Neural cell (in vitro differentiated cells): ENCODE results near the gene ATP5F1A. TPM values are rescaled to one million over a fixed set of nuclear protein-coding genes. Genes with fewer than 3 reads are reported as not detected.

ENCODE experiments used
- H2AFZ ChIP-seq: fragments of 200-600, 300-800 bp; sonication (generic), shearing (Covaris generic); 2 replicates; pipeline ENCODE4 v1.6.0; 2014; ENCODE audit warnings: low read depth, mild to moderate bottlenecking, antibody characterized with exemption, low read length, moderate library complexity
- H3F3A ChIP-seq: fragments of 200-600 bp; shearing (Covaris generic); 2 replicates; pipeline ENCODE4 v1.6.1; 2016; ENCODE audit warnings: mild to moderate bottlenecking, moderate library complexity, mixed read lengths, antibody characterized with exemption, low read length; ENCODE audit not compliant: insufficient read depth, poor library complexity, severe bottlenecking
- H3K27ac ChIP-seq: fragments of 200-600, 300-800 bp; sonication (generic), shearing (Covaris generic); 2 replicates; pipeline ENCODE4 v1.5.1; 2014; ENCODE audit warnings: mild to moderate bottlenecking, low read length, moderate library complexity
- H3K27me3 ChIP-seq: fragments of 300-800, 200-600 bp; sonication (generic), shearing (Covaris generic); 2 replicates; pipeline ENCODE4 v1.6.0; 2014; ENCODE audit warnings: mild to moderate bottlenecking, low read depth, low read length, moderate library complexity; ENCODE audit not compliant: insufficient read depth
- H3K36me3 ChIP-seq: fragments of 300-800, 200-600 bp; sonication (generic), shearing (Covaris generic); 2 replicates; pipeline ENCODE4 v1.5.1; 2014; ENCODE audit warnings: mild to moderate bottlenecking, antibody characterized with exemption, low read length, moderate library complexity; ENCODE audit not compliant: insufficient read depth
- H3K4me2 ChIP-seq: fragments of 300-800, 200-600 bp; sonication (generic), shearing (Covaris generic); 2 replicates; pipeline ENCODE4 v1.6.0; 2014; ENCODE audit warnings: mild to moderate bottlenecking, low read length
- H3K4me3 ChIP-seq: fragments of 300-800, 200-600 bp; sonication (generic), shearing (Covaris generic); 2 replicates; pipeline ENCODE4 v1.5.1; 2014; ENCODE audit warnings: mild to moderate bottlenecking, low read length, moderate library complexity
- H3K79me2 ChIP-seq: fragments of 200-600 bp; shearing (Covaris generic); replicated peaks from 2 replicates; pipeline ENCODE4 v1.6.0; 2014; ENCODE audit warnings: mild to moderate bottlenecking, low read length, moderate library complexity; ENCODE audit not compliant: insufficient read depth
- H3K9ac ChIP-seq: fragments of 300-800, 200-600 bp; sonication (generic), shearing (Covaris generic); 2 replicates; pipeline ENCODE4 v1.6.1; 2016; ENCODE audit warnings: mild to moderate bottlenecking, low read length, mixed read lengths
- H3K9me2 ChIP-seq: fragments of 200-600 bp; shearing (Covaris generic); 2 replicates; pipeline ENCODE4 v1.6.1; 2016; ENCODE audit warnings: mild to moderate bottlenecking, low read length, mixed read lengths; ENCODE audit not compliant: insufficient read depth
- H3K9me3 ChIP-seq: fragments of 200-600, 300-800 bp; sonication (generic), shearing (Covaris generic); 2 replicates; pipeline ENCODE4 v1.6.1; 2016; ENCODE audit warnings: mild to moderate bottlenecking, mixed run types, low read length, moderate library complexity, mixed read lengths
- H4K20me1 ChIP-seq: fragments of 200-600 bp; shearing (Covaris generic); 2 replicates; pipeline ENCODE4 v1.6.1; 2016; ENCODE audit warnings: mild to moderate bottlenecking, mixed run types; ENCODE audit not compliant: insufficient read depth
- CTCF ChIP-seq: fragments of 450-650 bp; IDR thresholded peaks from 2 replicates; pipeline ENCODE4 v1.5.1; 2014; ENCODE audit warnings: antibody characterized with exemption, mild to moderate bottlenecking, moderate library complexity; ENCODE audit not compliant: poor library complexity, severe bottlenecking
- EP300 ChIP-seq: fragments of 450-650 bp; conservative IDR thresholded peaks from 2 replicates; pipeline ENCODE4 v1.6.1; 2014; ENCODE audit warnings: antibody characterized with exemption, mild to moderate bottlenecking, moderate library complexity; ENCODE audit not compliant: poor library complexity, severe bottlenecking
- EZH2 ChIP-seq: fragments of 200-600, 300-800 bp; shearing (Covaris generic), sonication (generic); IDR thresholded peaks from 2 replicates; pipeline ENCODE4 v1.6.1; 2014; ENCODE audit warnings: antibody characterized with exemption, low read length, borderline replicate concordance, mild to moderate bottlenecking; ENCODE audit not compliant: insufficient read depth, poor library complexity, severe bottlenecking
- MXI1 ChIP-seq: fragments of 450-650 bp; conservative IDR thresholded peaks from 2 replicates; pipeline ENCODE4 v1.6.1; 2014; ENCODE audit warnings: antibody characterized with exemption, mild to moderate bottlenecking; ENCODE audit not compliant: poor library complexity, severe bottlenecking
- POLR2AphosphoS5 ChIP-seq: IDR thresholded peaks from 2 replicates; pipeline ENCODE4 v1.6.1; 2012
- RAD21 ChIP-seq: fragments of 450-650 bp; conservative IDR thresholded peaks from 2 replicates; pipeline ENCODE4 v1.6.1; 2014; ENCODE audit warnings: antibody characterized with exemption, mild to moderate bottlenecking, moderate library complexity
- REST ChIP-seq: IDR thresholded peaks from 2 replicates; pipeline ENCODE4 v1.6.1; 2012; ENCODE audit warnings: borderline replicate concordance
- SMC3 ChIP-seq: fragments of 450-650 bp; conservative IDR thresholded peaks from 2 replicates; pipeline ENCODE4 v1.6.1; 2014; ENCODE audit warnings: antibody characterized with exemption, mild to moderate bottlenecking, moderate library complexity; ENCODE audit not compliant: poor library complexity
- TAF1 ChIP-seq: IDR thresholded peaks from 2 replicates; pipeline ENCODE4 v1.6.1; 2012; ENCODE audit warnings: low read depth
- polyA plus RNA-seq: library from polyadenylated mRNA; depleted of rRNA; stranded (reverse); fragments of >200 nt; gene quantifications from 2 replicates; pipeline ENCODE4 v1.2.3, GENCODE V29; 2014

ATP5F1A gene
- polyA plus RNA-seq, 1 donor from 2014 or later: 1,949 TPM

GRCh38 chr18:46061387-46061786 lies 36.7 kb downstream of the ATP5F1A start:
- no peak overlapping the region for H3K9ac ChIP-seq
- no peaks in the 10 kb centered on the region for H4K20me1 ChIP-seq
- H2AFZ ChIP-seq: no peak overlapping the region
- H3K79me2 ChIP-seq: no peaks in the 10 kb centered on the region
- no peak for TF ChIP-seq SMC3
- no peak for TF ChIP-seq MXI1
- no peak for TF ChIP-seq RAD21
- no peak for TF ChIP-seq EP300
- no peak for TF ChIP-seq TAF1
- no peak for TF ChIP-seq POLR2AphosphoS5
- no peak for TF ChIP-seq REST
- no peak for TF ChIP-seq CTCF
- no peak for TF ChIP-seq EZH2
- no peak overlapping the region for H3K4me3 ChIP-seq
- no peaks in the 10 kb centered on the region for H3K36me3 ChIP-seq
- no peaks in the 10 kb centered on the region for H3K9me3 ChIP-seq
- no peaks in the 10 kb centered on the region for H3K27me3 ChIP-seq
- H3K9me2 ChIP-seq: no peaks in the 10 kb centered on the region
- no peak overlapping the region for H3K4me2 ChIP-seq
- H3K27ac ChIP-seq: no peak overlapping the region
- H3F3A ChIP-seq: no peaks in the 10 kb centered on the region

- H3K4me2 ChIP-seq: no peak overlapping the region
- no peaks in the 10 kb centered on the region for H3K36me3 ChIP-seq
- H3K79me2 ChIP-seq: no peaks in the 10 kb centered on the region
- no peaks in the 10 kb centered on the region for H3K9me3 ChIP-seq
- no peak overlapping the region for H3K27ac ChIP-seq
- no peaks in the 10 kb centered on the region for H4K20me1 ChIP-seq
- no peak for TF ChIP-seq EZH2
- TF ChIP-seq TAF1: no peak
- TF ChIP-seq CTCF: no peak
- no peak for TF ChIP-seq RAD21
- no peak for TF ChIP-seq REST
- no peak for TF ChIP-seq MXI1
- TF ChIP-seq POLR2AphosphoS5: no peak
- no peak for TF ChIP-seq EP300
- TF ChIP-seq SMC3: no peak
- no peak overlapping the region for H3K4me3 ChIP-seq
- no peak overlapping the region for H3K9ac ChIP-seq
- no peaks in the 10 kb centered on the region for H3F3A ChIP-seq
- no peaks in the 10 kb centered on the region for H3K27me3 ChIP-seq
- no peak overlapping the region for H2AFZ ChIP-seq
- H3K9me2 ChIP-seq: no peaks in the 10 kb centered on the region
Observed at GRCh38 chr18:46060359-46060841, 37.7 kb downstream of the ATP5F1A start.
